ENCODE data around the gene PDE4D. TPM values are rescaled to one million over a fixed set of nuclear protein-coding genes. Genes with fewer than 3 reads are reported as not detected.

The PDE4D gene
- total and polyA plus RNA-seq, 4 donors, result 12.8 to 167 (median 44.5) TPM

DNA sequence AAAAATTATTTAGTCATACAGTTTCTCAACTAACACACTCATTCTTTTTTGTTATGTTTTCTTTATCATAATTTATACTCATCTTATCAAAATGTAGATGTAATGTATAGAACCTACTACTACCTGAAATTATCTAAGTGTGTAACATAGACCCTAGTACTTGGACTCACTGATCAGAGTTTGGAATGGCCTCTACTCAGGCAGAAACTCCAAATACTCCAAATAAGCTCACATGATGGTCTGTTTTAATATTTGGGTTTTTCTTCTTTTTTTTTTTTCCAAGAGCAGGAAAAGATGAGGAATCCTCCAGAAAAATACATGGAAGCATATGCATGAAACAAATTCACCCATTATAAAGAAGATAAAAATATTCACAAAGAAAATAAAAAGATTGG is 126.3 kb downstream of the PDE4D start:
- peak overlapping the region; percentile 31 to 99 for H3K9ac ChIP-seq (ENCODE audit: insufficient read depth in 1 of 2, low read length in 2 of 2)
- ATAC-seq (ENCODE audit: insufficient read depth, low FRiP score) (no peak), DNase-seq (peak in 2 of 3 donors; percentile 47 to 69)
- TF ChIP-seq, protein P1, sequence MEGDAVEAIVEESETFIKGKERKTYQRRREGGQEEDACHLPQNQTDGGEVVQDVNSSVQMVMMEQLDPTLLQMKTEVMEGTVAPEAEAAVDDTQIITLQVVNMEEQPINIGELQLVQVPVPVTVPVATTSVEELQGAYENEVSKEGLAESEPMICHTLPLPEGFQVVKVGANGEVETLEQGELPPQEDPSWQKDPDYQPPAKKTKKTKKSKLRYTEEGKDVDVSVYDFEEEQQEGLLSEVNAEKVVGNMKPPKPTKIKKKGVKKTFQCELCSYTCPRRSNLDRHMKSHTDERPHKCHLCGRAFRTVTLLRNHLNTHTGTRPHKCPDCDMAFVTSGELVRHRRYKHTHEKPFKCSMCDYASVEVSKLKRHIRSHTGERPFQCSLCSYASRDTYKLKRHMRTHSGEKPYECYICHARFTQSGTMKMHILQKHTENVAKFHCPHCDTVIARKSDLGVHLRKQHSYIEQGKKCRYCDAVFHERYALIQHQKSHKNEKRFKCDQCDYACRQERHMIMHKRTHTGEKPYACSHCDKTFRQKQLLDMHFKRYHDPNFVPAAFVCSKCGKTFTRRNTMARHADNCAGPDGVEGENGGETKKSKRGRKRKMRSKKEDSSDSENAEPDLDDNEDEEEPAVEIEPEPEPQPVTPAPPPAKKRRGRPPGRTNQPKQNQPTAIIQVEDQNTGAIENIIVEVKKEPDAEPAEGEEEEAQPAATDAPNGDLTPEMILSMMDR (IDR thresholded peaks at IDR 0.05; ENCODE audit: control extremely low read depth, extremely low read depth), result no peak
- no peaks in the 10 kb centered on the region for H3K27me3 ChIP-seq (ENCODE audit: control insufficient read depth in 3 of 3, insufficient read depth in 3 of 3, low read length in 2 of 3)
- H3K36me3 ChIP-seq (ENCODE audit: control insufficient read depth in 4 of 4, insufficient read depth in 4 of 4, low read length in 4 of 4), result no peaks in the 10 kb centered on the region
- no peak overlapping the region for H3K27ac ChIP-seq (ENCODE audit: low read depth in 1 of 2, low read length in 1 of 2)
- H3K9me3 ChIP-seq (ENCODE audit: control insufficient read depth in 4 of 4, insufficient read depth in 3 of 4, low read length in 3 of 4), result no peaks in the 10 kb centered on the region
- no peak overlapping the region for H3K4me3 ChIP-seq
- peaks cover 0 to 32% (median 0%) of the 10 kb centered on the region in 5 donors for H3K4me1 ChIP-seq (ENCODE audit: control insufficient read depth in 5 of 5, insufficient read depth in 5 of 5, low read length in 5 of 5)

DNA sequence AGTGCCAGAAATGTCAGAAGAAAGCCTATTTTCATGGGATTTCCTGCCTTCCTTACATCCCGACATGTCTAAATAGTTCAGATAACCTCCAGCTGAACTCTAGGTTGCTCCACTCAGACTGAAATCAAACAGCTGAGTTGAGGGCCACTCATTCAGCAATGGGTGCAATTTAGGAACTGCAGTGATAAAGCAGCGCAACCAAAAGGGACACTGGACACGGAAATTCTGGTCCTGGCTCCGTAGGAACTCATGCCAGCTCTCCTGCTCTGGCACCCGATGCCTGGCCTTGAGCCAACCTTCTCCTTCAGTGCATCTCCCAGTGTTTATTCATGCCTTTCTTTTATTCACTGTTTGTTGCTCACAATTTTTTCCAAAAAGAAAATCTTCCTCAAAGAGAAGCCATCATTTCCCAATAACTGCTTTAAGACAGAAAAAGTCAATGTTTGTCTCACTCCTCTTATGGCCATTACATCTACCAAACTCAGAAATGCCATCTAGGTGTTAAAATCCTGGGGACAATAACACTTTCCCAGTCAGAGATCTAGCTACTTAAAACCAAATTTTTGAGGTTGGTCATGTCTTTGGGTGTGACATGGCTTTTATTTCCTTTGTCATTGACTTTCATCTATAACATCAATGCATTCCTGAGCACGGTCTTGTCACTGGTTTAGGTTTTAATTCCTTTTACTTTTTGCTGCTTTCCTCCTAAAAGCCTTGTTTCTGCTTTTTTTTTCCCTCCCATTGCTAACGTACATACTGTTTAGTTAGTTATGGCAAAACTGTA is 126.9 kb downstream of the PDE4D start:
- TF ChIP-seq, protein P1 (IDR thresholded peaks at IDR 0.05; ENCODE audit: control extremely low read depth, extremely low read depth), result no peak
- DNase-seq, result peak; percentile 55 to 77 (median 71)
- no peak for ATAC-seq (ENCODE audit: insufficient read depth, low FRiP score)
- H3K9me3 ChIP-seq (ENCODE audit: control insufficient read depth in 4 of 4, insufficient read depth in 3 of 4, low read length in 3 of 4), result no peaks in the 10 kb centered on the region
- H3K9ac ChIP-seq (ENCODE audit: insufficient read depth in 1 of 2, low read length in 2 of 2), result peak overlapping the region; percentile 31 to 99
- no peaks in the 10 kb centered on the region for H3K36me3 ChIP-seq (ENCODE audit: control insufficient read depth in 4 of 4, insufficient read depth in 4 of 4, low read length in 4 of 4)
- H3K27me3 ChIP-seq (ENCODE audit: control insufficient read depth in 3 of 3, insufficient read depth in 3 of 3, low read length in 2 of 3), result no peaks in the 10 kb centered on the region
- 43 to 68% methylated on average over 7 of the region's 7 CpGs for WGBS, 2 donors
- peaks cover 0 to 32% (median 0%) of the 10 kb centered on the region in 5 donors for H3K4me1 ChIP-seq (ENCODE audit: control insufficient read depth in 5 of 5, insufficient read depth in 5 of 5, low read length in 5 of 5)
- no peak overlapping the region for H3K4me3 ChIP-seq
- no peak overlapping the region for H3K27ac ChIP-seq (ENCODE audit: low read depth in 1 of 2, low read length in 1 of 2)

DNA sequence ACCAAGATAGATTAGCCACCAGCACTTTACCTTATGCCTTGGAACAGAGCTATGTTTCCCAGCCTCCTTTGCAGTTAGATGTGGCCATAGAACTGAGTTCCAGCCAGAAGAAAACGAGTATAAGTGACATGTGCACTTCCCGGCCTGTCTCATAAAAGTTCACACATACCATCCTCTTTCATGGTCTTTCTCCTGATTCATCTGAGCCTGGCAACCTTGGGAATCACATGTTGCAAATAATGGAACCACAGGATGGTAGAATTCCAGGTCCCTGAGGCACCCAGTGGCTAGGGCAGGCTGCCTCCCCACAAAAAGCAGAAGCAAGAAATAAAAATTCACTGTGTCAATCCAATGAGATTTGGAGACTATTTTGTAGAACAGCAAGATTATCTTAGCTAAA is 128.1 kb downstream of the PDE4D start:
- Histone ChIP-seq H3K27me3 (ENCODE audit: control insufficient read depth in 3 of 3, insufficient read depth in 3 of 3, low read length in 2 of 3) (no peaks in the 10 kb centered on the region), H3K9ac (ENCODE audit: insufficient read depth in 1 of 2, low read length in 2 of 2) (no peak overlapping the region), H3K9me3 (ENCODE audit: control insufficient read depth in 4 of 4, insufficient read depth in 3 of 4, low read length in 3 of 4) (no peaks in the 10 kb centered on the region), H3K4me3 (no peak overlapping the region), H3K4me1 (ENCODE audit: control insufficient read depth in 5 of 5, insufficient read depth in 5 of 5, low read length in 5 of 5) (peaks cover 0 to 40% (median 4%) of the 10 kb centered on the region in 5 donors), H3K36me3 (ENCODE audit: control insufficient read depth in 4 of 4, insufficient read depth in 4 of 4, low read length in 4 of 4) (no peaks in the 10 kb centered on the region), H3K27ac (ENCODE audit: low read depth in 1 of 2, low read length in 1 of 2) (no peak overlapping the region)
- 84 to 93% methylated on average over 2 of the region's 2 CpGs for WGBS, 2 donors
- ATAC-seq (ENCODE audit: insufficient read depth, low FRiP score) (no peak), DNase-seq (no peak)
- TF ChIP-seq, protein P1 (IDR thresholded peaks at IDR 0.05; ENCODE audit: control extremely low read depth, extremely low read depth), result no peak

Measured in lung (tissue), 12 donors.